Parathyroid adenoma (tissue), 2 donors: ENCODE data around the gene CLMN.

ENCODE experiments used
- H2AFZ ChIP-seq: fragments of 300-600 bp; sonication (generic); one replicate; pipeline ENCODE4 v1.7.0; 2017; ENCODE audit warnings: antibody characterized with exemption, mild to moderate bottlenecking
- H3K27ac ChIP-seq: fragments of 300-600 bp; sonication (generic); one replicate; pipeline ENCODE4 v1.7.0; 2017
- H3K27me3 ChIP-seq: fragments of 300-600 bp; sonication (generic); one replicate; pipeline ENCODE4 v1.7.0; 2017; ENCODE audit warnings: low read length; ENCODE audit not compliant: control insufficient read depth, insufficient read depth
- H3K36me3 ChIP-seq: fragments of 300-600 bp; sonication (generic); one replicate; pipeline ENCODE4 v1.7.0; 2017; ENCODE audit warnings: low read length; ENCODE audit not compliant: control insufficient read depth, insufficient read depth
- H3K4me1 ChIP-seq: fragments of 300-600 bp; sonication (generic); one replicate; pipeline ENCODE4 v1.7.0; 2017; ENCODE audit warnings: control low read depth
- H3K4me2 ChIP-seq: fragments of 300-600 bp; sonication (generic); one replicate; pipeline ENCODE4 v1.7.0; 2017; ENCODE audit warnings: low read length
- H3K4me3 ChIP-seq: fragments of 300-600 bp; sonication (generic); one replicate; pipeline ENCODE4 v1.7.0; 2017; ENCODE audit warnings: low read depth, low read length
- H3K79me2 ChIP-seq: fragments of 300-600 bp; sonication (generic); one replicate; pipeline ENCODE4 v1.7.0; 2017; ENCODE audit warnings: control low read depth
- H3K9ac ChIP-seq: fragments of 300-600 bp; sonication (generic); one replicate; pipeline ENCODE4 v1.7.0; 2017; ENCODE audit warnings: mild to moderate bottlenecking
- H3K9me3 ChIP-seq: fragments of 300-600 bp; sonication (generic); one replicate; pipeline ENCODE4 v1.7.0; 2017; ENCODE audit warnings: low read length; ENCODE audit not compliant: control insufficient read depth
- TF ChIP-seq, protein P1 (sequence below): fragments of 300-600 bp; sonication (generic); IDR thresholded peaks from one replicate; pipeline ENCODE4 v1.7.0; 2017; ENCODE audit warnings: antibody characterized with exemption, mild to moderate bottlenecking
- donor health status: primary hyperparathyroidism.

The CLMN gene

GRCh38 chr14:95301527-95302187 lies 18.1 kb downstream of the CLMN start:
- Histone ChIP-seq H3K27ac (no peak overlapping the region), H3K9ac (no peak overlapping the region)

DNA sequence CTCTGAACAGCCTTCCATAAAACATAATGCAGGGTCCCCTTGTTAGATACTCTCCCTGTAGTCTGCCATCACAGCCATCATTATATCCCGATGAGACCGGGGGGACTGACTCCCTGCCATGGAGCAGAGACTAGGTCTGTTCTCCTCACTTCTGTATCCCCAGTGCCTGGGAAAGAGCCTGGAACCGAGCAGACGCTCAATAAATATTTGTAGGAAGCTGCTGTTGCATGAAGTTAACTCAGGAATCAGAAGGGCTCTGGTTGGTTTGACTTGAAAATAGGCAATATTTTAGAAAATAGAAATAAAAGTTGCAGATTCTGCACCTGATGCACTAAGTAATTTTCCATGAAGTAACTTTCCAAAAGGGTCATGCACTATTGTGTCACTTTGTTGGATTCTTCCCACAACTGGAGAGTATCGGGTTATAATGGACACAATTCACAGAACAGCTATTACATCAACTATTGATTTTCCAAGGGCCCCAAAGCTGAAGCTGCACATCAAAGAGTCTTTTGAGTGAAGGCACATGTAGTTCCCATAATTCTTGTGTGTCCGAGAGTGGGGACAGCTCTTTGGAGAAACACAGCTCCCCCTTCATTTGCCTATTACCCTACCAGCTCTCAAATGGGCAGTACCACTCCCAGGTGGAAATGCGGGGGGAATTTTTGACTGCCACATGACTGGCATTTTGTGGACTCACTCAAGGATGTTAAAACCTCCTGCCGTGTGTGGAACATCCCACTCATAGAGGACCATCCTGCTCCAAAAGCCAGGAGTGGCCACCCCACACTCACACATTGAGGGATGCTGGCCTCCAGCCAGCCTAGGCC lies 18.8 kb downstream of the CLMN start:
- Histone ChIP-seq H3K79me2 (no peaks in the 10 kb centered on the region), H3K27ac (no peak overlapping the region), H3K4me1 (no peaks in the 10 kb centered on the region), H3K27me3 (no peaks in the 10 kb centered on the region), H3K4me2 (no peak overlapping the region), H3K4me3 (no peak overlapping the region), H3K9ac (no peak overlapping the region), H3K36me3 (no peaks in the 10 kb centered on the region), H2AFZ (no peak overlapping the region), H3K9me3 (no peaks in the 10 kb centered on the region)
- TF ChIP-seq, protein P1, sequence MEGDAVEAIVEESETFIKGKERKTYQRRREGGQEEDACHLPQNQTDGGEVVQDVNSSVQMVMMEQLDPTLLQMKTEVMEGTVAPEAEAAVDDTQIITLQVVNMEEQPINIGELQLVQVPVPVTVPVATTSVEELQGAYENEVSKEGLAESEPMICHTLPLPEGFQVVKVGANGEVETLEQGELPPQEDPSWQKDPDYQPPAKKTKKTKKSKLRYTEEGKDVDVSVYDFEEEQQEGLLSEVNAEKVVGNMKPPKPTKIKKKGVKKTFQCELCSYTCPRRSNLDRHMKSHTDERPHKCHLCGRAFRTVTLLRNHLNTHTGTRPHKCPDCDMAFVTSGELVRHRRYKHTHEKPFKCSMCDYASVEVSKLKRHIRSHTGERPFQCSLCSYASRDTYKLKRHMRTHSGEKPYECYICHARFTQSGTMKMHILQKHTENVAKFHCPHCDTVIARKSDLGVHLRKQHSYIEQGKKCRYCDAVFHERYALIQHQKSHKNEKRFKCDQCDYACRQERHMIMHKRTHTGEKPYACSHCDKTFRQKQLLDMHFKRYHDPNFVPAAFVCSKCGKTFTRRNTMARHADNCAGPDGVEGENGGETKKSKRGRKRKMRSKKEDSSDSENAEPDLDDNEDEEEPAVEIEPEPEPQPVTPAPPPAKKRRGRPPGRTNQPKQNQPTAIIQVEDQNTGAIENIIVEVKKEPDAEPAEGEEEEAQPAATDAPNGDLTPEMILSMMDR = no peak

More at GRCh38 chr14:95301527-95302187, 18.1 kb downstream of the CLMN start:
- no peaks in the 10 kb centered on the region for H3K4me1 ChIP-seq
- no peaks in the 10 kb centered on the region for H3K79me2 ChIP-seq
- no peak overlapping the region for H3K4me2 ChIP-seq
- H2AFZ ChIP-seq = no peak overlapping the region
- H3K4me3 ChIP-seq = no peak overlapping the region
- TF ChIP-seq, protein P1 = no peak
- no peaks in the 10 kb centered on the region for H3K9me3 ChIP-seq
- no peaks in the 10 kb centered on the region for H3K27me3 ChIP-seq
- no peaks in the 10 kb centered on the region for H3K36me3 ChIP-seq

GRCh38 chr14:95300002-95300696 lies 19.6 kb downstream of the CLMN start:
- H3K4me1 ChIP-seq = no peaks in the 10 kb centered on the region
- no peak overlapping the region for H3K9ac ChIP-seq

DNA sequence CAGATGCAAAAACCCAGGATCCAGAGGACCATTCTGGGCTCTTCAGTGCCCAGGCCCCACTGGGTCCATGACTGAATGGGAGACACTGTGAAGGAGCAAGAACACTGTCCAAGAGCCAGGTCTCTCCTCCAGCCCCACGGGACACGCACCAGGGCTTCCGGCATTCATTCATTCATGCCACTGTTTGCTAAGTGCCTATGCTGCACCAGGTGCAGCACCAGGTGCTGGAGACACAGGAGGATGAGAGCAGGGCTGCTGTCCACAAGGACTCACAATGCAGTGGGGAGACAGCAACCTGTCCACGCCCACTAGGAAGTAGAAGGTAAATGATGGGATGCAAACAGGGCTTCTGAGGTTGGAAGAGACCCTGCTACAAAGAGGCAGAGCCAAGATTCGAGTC lies 20.4 kb downstream of the CLMN start:
- Histone ChIP-seq H2AFZ (no peak overlapping the region), H3K4me3 (no peak overlapping the region), H3K9me3 (no peaks in the 10 kb centered on the region), H3K4me2 (no peak overlapping the region), H3K9ac (no peak overlapping the region), H3K4me1 (no peaks in the 10 kb centered on the region), H3K79me2 (no peaks in the 10 kb centered on the region), H3K27me3 (no peaks in the 10 kb centered on the region), H3K27ac (no peak overlapping the region), H3K36me3 (no peaks in the 10 kb centered on the region)
- TF ChIP-seq, protein P1 = no peak

More at GRCh38 chr14:95300002-95300696, 19.6 kb downstream of the CLMN start:
- Histone ChIP-seq H3K4me2 (no peak overlapping the region), H3K9me3 (no peaks in the 10 kb centered on the region), H3K4me3 (no peak overlapping the region), H3K27me3 (no peaks in the 10 kb centered on the region), H2AFZ (no peak overlapping the region), H3K79me2 (no peaks in the 10 kb centered on the region), H3K27ac (no peak overlapping the region), H3K36me3 (no peaks in the 10 kb centered on the region)
- TF ChIP-seq, protein P1 = no peak
